ENCODE results near the gene ISCU.

Gene ISCU

DNA sequence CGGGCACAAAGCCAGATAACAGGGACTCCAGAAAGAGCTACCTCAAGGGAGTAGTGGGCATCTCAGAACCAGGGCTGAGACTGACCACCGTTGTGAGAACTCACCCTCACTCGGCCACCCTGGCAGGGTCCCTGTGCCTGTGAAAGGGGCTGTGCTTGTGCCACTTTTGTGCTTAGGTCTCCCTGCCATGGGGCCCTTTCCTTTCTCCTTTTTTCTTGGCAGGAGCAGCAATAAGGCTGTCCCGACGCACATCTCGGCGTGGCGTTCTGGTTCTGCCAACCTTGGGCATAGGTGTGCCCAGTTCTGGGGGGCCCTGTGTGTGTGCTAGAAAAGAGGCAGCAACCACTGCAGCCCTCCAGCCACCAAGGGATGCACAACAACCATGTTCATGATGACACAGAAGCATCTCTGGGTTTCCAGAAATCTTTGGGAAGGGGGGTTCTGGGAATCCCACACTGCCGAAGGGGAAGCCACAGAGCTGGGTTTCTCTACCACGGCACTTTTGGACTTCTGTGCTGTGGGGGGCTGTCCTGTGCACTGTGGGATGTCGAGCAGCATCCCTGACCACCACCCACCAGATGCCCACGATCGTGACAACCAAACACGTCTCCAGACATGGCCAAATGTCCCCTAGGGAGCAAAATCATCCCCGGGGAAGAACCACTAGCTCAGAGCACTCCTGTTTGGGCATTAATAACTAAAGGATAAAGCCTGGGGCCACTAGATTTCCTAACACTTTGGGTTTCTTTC is 48.6 kb downstream of the ISCU start:
- H3K9me3 ChIP-seq (replicated peaks in 1 of 11): peaks cover 5 to 11% (median 9%) of the 10 kb centered on the region in 11 experiments
- peak overlapping the region in 2 of 11 experiments; percentile 12 to 40; a peak in 3 of 22 replicates for H3K9ac ChIP-seq
- peaks cover 0 to 4% (median 0%) of the 10 kb centered on the region in 11 experiments; a peak in 2 of 22 replicates for H3K36me3 ChIP-seq
- H3K27me3 ChIP-seq: peaks cover 0 to 25% (median 0%) of the 10 kb centered on the region in 11 experiments; a peak in 4 of 22 replicates
- H3K4me3 ChIP-seq: no peak overlapping the region
- no peaks in the 10 kb centered on the region for H4K20me1 ChIP-seq
- H3K4me2 ChIP-seq: peak overlapping the region in 10 of 11 experiments; percentile 12 to 82 (median 66); a peak in 19 of 22 replicates
- TF ChIP-seq Cebpa-rat (IDR thresholded peaks at IDR 0.05): no peak
- peaks cover 56 to 90% (median 72%) of the 10 kb centered on the region in 10 experiments for H3K4me1 ChIP-seq
- peak overlapping the region in 4 of 11 experiments; percentile 24 to 64 (median 34); a peak in 5 of 22 replicates for H3K27ac ChIP-seq

DNA sequence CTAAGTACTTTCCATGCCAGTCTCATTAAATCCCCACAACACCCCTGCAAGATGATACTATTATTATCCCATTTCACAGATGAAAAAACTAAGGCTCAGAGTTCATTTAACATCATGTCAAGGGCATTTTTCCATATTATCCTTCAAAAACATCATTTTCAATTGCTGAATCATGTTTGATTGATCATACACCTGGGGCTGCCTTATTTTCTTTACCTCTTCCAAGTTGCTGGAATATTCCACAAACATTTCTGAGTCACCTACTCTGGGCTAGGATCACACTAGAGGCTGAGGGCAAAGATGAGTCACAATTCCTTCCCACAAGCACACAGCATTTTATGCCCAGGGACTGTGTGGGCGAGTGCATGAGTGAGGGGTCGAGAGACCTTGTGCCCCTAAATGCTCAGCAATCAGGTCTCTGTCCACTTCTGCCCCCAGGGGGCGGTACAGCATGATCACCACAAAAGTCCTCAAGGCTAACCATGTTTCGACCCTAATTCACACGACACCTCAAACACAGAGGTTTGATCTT is 49.6 kb downstream of the ISCU start:
- peak overlapping the region in 4 of 11 experiments; percentile 18 to 57 (median 26); a peak in 7 of 22 replicates for H3K4me2 ChIP-seq
- no peaks in the 10 kb centered on the region for H4K20me1 ChIP-seq
- TF ChIP-seq Cebpa-rat (IDR thresholded peaks at IDR 0.05): no peak
- H3K4me1 ChIP-seq: peaks cover 60 to 94% (median 74%) of the 10 kb centered on the region in 10 experiments
- no peak overlapping the region for H3K4me3 ChIP-seq
- peaks cover 0 to 25% (median 0%) of the 10 kb centered on the region in 11 experiments; a peak in 4 of 22 replicates for H3K27me3 ChIP-seq
- peaks cover 9 to 15% (median 13%) of the 10 kb centered on the region in 11 experiments for H3K9me3 ChIP-seq (replicated peaks in 1 of 11)
- H3K27ac ChIP-seq: no peak overlapping the region
- peaks cover 0 to 5% (median 0%) of the 10 kb centered on the region in 11 experiments; a peak in 2 of 22 replicates for H3K36me3 ChIP-seq
- H3K9ac ChIP-seq: no peak overlapping the region

DNA sequence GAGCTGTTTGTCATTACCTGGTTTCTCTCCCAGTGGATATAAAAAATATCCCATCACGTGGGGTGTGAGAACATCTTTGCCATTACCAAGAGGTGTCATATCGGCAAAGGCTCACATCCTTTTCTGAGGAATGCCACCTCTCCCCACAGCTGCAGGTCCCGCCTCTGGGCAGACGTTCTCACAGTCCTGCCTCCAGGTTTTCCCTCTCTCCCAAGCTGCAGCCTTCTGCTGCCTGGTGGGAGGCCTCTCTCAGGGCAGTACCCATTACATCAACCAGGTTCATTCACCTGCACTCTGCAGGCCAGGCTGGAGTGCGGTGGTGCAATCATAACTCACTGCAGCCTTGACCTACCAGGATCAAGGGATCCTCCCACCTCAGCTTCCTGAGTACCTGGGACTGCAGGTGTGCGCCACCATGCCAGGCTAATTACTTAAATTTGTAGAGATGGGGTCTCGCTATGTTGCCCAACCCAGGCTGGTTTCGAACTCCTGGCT is 50.4 kb downstream of the ISCU start:
- H3K36me3 ChIP-seq: peaks cover 0 to 5% (median 0%) of the 10 kb centered on the region in 11 experiments; a peak in 2 of 22 replicates
- H3K9me3 ChIP-seq (replicated peaks in 1 of 11): peaks cover 9 to 15% (median 13%) of the 10 kb centered on the region in 11 experiments
- peaks cover 0 to 25% (median 0%) of the 10 kb centered on the region in 11 experiments; a peak in 4 of 22 replicates for H3K27me3 ChIP-seq
- H3K4me3 ChIP-seq: no peak overlapping the region
- H3K4me1 ChIP-seq: peaks cover 62 to 96% (median 77%) of the 10 kb centered on the region in 10 experiments
- peak overlapping the region in 1 of 11 experiments; percentile 27; a peak in 1 of 22 replicates for H3K27ac ChIP-seq
- no peak overlapping the region for H3K9ac ChIP-seq
- peak overlapping the region in 7 of 11 experiments; percentile 0 to 77 (median 13); a peak in 8 of 22 replicates for H3K4me2 ChIP-seq
- H4K20me1 ChIP-seq: no peaks in the 10 kb centered on the region
- no peak for TF ChIP-seq Cebpa-rat (IDR thresholded peaks at IDR 0.05)

DNA sequence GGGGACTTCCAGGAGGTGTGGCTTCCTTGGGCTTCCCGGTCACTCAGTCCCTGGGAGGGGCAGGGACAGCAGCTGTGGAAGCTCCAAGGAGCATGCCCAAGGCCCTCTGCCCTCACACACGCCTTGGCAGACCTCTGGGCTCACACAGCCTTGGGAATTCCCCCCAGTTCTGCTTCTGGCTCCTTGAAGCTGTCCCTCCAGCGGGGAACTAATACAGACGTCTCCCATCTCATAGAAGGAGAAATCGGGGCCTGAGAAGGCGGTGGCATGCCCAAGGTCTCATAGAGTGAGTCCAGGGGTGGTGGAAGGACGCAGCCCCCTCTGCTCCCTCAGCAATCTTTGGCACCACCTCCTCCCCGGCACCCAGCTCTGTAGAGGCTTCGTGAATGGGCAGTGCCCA is 51.2 kb downstream of the ISCU start:
- no peak for TF ChIP-seq Cebpa-rat (IDR thresholded peaks at IDR 0.05)
- peaks cover 9 to 15% (median 13%) of the 10 kb centered on the region in 11 experiments for H3K9me3 ChIP-seq (replicated peaks in 1 of 11)
- H3K27ac ChIP-seq: peak overlapping the region in 3 of 11 experiments; percentile 4 to 35 (median 27); a peak in 4 of 22 replicates
- H4K20me1 ChIP-seq: no peaks in the 10 kb centered on the region
- H3K9ac ChIP-seq: peak overlapping the region in 1 of 11 experiments; percentile 8; a peak in 3 of 22 replicates
- no peak overlapping the region for H3K4me3 ChIP-seq
- peaks cover 61 to 96% (median 78%) of the 10 kb centered on the region in 10 experiments for H3K4me1 ChIP-seq
- H3K36me3 ChIP-seq: peaks cover 0 to 5% (median 0%) of the 10 kb centered on the region in 11 experiments; a peak in 2 of 22 replicates
- peaks cover 0 to 18% (median 0%) of the 10 kb centered on the region in 11 experiments; a peak in 4 of 22 replicates for H3K27me3 ChIP-seq
- peak overlapping the region in 8 of 11 experiments; percentile 0 to 77 (median 18); a peak in 9 of 22 replicates for H3K4me2 ChIP-seq

DNA sequence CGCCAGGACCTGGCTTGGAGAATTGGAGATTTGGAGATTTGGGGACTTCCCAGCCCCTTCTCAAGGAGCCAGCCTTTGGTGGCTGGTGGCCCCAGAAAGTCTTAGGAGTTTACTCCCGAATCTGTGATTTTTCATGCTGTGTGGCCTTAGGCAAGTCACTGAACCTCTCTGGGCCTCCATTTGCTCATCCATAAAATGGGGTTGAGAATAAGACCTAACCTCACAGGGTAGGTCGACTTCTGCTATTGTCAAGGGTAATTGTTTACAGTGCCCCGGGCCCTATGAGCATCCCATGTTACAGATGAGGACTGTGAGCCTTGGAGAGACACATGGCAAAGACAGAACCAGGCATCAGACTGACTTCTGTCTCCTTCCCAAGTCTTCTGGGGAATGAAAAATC is 51.6 kb downstream of the ISCU start:
- H4K20me1 ChIP-seq: no peaks in the 10 kb centered on the region
- H3K27ac ChIP-seq: peak overlapping the region in 2 of 11 experiments; percentile 4 to 35; a peak in 2 of 22 replicates
- peaks cover 9 to 15% (median 13%) of the 10 kb centered on the region in 11 experiments for H3K9me3 ChIP-seq (replicated peaks in 1 of 11)
- no peak overlapping the region; a peak in 1 of 22 replicates for H3K9ac ChIP-seq
- H3K4me1 ChIP-seq: peaks cover 59 to 94% (median 75%) of the 10 kb centered on the region in 10 experiments
- peak overlapping the region in 3 of 11 experiments; percentile 57 to 77 (median 65); a peak in 8 of 22 replicates for H3K4me2 ChIP-seq
- TF ChIP-seq Cebpa-rat (IDR thresholded peaks at IDR 0.05): no peak
- H3K27me3 ChIP-seq: peaks cover 0 to 14% (median 0%) of the 10 kb centered on the region in 11 experiments; a peak in 3 of 22 replicates
- no peak overlapping the region for H3K4me3 ChIP-seq
- H3K36me3 ChIP-seq: peaks cover 0 to 5% (median 0%) of the 10 kb centered on the region in 11 experiments; a peak in 2 of 22 replicates

DNA sequence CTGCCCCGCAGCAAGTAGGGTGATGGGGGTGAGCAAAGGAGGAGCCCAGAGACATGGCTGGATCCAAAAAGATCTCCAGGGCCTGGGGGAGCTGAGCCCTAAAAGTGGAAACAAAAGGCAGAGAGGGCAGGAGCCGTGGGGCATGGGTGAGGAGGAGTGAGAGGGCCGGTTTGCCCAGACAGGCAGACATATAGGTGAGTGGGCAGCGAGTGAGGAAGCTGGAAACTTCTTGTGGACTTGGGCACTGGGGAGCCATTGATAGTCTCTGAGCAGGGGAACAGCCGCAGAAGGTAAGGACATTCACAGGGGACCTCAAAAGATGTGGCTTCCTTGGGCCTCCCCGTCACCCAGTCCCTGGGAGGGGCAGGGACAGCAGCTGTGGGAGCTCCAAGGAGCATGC is 52.2 kb downstream of the ISCU start:
- H3K36me3 ChIP-seq: peaks cover 0 to 5% (median 0%) of the 10 kb centered on the region in 11 experiments; a peak in 2 of 22 replicates
- peaks cover 0 to 10% (median 0%) of the 10 kb centered on the region in 11 experiments; a peak in 3 of 22 replicates for H3K27me3 ChIP-seq
- peaks cover 9 to 15% (median 13%) of the 10 kb centered on the region in 11 experiments for H3K9me3 ChIP-seq (replicated peaks in 1 of 11)
- no peak for TF ChIP-seq Cebpa-rat (IDR thresholded peaks at IDR 0.05)
- no peak overlapping the region for H3K4me3 ChIP-seq
- H4K20me1 ChIP-seq: no peaks in the 10 kb centered on the region
- no peak overlapping the region; a peak in 1 of 22 replicates for H3K9ac ChIP-seq
- peak overlapping the region in 2 of 11 experiments; percentile 57 to 65; a peak in 5 of 22 replicates for H3K4me2 ChIP-seq
- H3K27ac ChIP-seq: peak overlapping the region in 4 of 11 experiments; percentile 3 to 35 (median 18); a peak in 3 of 22 replicates
- H3K4me1 ChIP-seq: peaks cover 53 to 91% (median 69%) of the 10 kb centered on the region in 10 experiments

DNA sequence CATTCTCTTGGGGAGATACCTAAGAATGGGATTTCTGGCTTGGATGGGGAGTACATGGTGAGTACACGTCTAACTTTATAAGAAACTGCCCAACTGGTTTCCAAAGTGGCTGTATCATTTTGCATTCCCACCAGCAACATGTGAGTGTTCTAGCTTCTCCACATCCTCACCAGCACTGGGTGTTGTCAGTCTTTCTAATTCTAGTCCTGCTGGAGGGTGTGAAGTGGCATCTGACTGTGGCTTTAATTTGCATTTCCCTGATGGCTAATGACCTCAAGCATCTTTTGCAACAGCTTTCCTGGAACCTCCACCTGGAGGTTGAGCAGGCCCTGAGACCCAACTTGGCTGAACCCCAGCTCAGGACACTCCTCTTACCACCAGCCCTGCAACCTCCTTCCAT is 53.5 kb downstream of the ISCU start:
- TF ChIP-seq Cebpa-rat (IDR thresholded peaks at IDR 0.05): no peak
- Histone ChIP-seq H3K27me3 (no peaks in the 10 kb centered on the region), H3K4me3 (peak overlapping the region in 1 of 10 experiments; percentile 23; a peak in 1 of 20 replicates), H3K9ac (peak overlapping the region in 2 of 11 experiments; percentile 50 to 61; a peak in 1 of 22 replicates), H3K36me3 (peaks cover 0 to 5% (median 0%) of the 10 kb centered on the region in 11 experiments; a peak in 2 of 22 replicates), H4K20me1 (no peaks in the 10 kb centered on the region), H3K27ac (peak overlapping the region in 9 of 11 experiments; percentile 69 to 81 (median 76); a peak in 18 of 22 replicates), H3K9me3 (replicated peaks in 1 of 11) (peaks cover 9 to 15% (median 13%) of the 10 kb centered on the region in 11 experiments), H3K4me1 (peaks cover 40 to 91% (median 59%) of the 10 kb centered on the region in 10 experiments), H3K4me2 (peak overlapping the region in 8 of 11 experiments; percentile 62 to 84 (median 80); a peak in 8 of 22 replicates)

DNA sequence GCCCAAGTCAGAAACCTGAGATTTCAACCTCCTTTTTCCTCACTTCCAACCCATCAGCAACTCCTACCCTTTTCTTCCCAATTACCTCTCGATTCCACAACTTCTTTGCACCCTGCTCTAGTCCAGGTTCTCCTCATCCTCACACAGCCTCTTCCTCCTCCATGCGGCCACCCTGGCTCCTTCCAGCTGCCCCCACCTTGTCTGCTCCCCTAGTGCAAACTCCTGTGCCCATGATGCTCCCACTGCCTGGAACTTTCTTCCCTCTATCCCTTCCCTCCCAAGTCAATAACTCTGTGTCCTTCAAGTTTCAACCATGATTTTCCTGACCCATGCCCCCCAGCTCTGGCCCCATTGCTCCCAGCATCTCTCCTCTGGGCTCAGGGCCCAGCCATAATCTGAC is 54.0 kb downstream of the ISCU start:
- TF ChIP-seq Cebpa-rat (IDR thresholded peaks at IDR 0.05): no peak
- H3K27ac ChIP-seq: peak overlapping the region; percentile 45 to 81 (median 76); a peak in 21 of 22 replicates
- peak overlapping the region; percentile 58 to 87 (median 79) for H3K4me2 ChIP-seq

More for the DNA sequence above, 54.0 kb downstream of the ISCU start:
- H3K4me3 ChIP-seq: peak overlapping the region in 2 of 10 experiments; percentile 23 to 40; a peak in 2 of 20 replicates
- H3K27me3 ChIP-seq: no peaks in the 10 kb centered on the region
- no peaks in the 10 kb centered on the region for H4K20me1 ChIP-seq
- H3K4me1 ChIP-seq: peaks cover 35 to 91% (median 55%) of the 10 kb centered on the region in 10 experiments
- peak overlapping the region; percentile 5 to 66 (median 50); a peak in 18 of 22 replicates for H3K9ac ChIP-seq
- H3K9me3 ChIP-seq (replicated peaks in 1 of 11): peaks cover 9 to 15% (median 13%) of the 10 kb centered on the region in 11 experiments
- peaks cover 0 to 5% (median 0%) of the 10 kb centered on the region in 11 experiments; a peak in 2 of 22 replicates for H3K36me3 ChIP-seq
